Tibial artery (tissue), 4 donors: ENCODE data around the gene SAMD4A.

Experiments used
- DNase-seq, 2 donors: peaks; one replicate each; pipeline ENCODE4 v3.0.0-alpha.2; 2019
- H3K27ac ChIP-seq, 2 donors: fragments of 200-600 bp; sonication (generic) in 1 of 2; 1 replicate in 1 of 2; 2 replicates in 1 of 2; pipeline ENCODE4 v1.5.1; 2018 to 2019; ENCODE audit warnings: mild to moderate bottlenecking in 1 of 2
- H3K27me3 ChIP-seq, 2 donors: fragments of 200-600 bp; sonication (generic) in 1 of 2; one replicate each; pipeline versions ENCODE4 v1.5.1 to v1.6.0; 2016 to 2019
- H3K36me3 ChIP-seq, 3 donors: fragments of 200-600 bp; sonication (generic) in 2 of 3; one replicate each; pipeline ENCODE4 v1.5.1; 2016 to 2019; ENCODE audit warnings: mild to moderate bottlenecking in 2 of 3
- H3K4me1 ChIP-seq, 4 donors: fragments of 200-600 bp; sonication (generic) in 2 of 4; 1 replicate in 3 of 4; 2 replicates in 1 of 4; pipeline ENCODE4 v1.5.1; 2016 to 2019
- H3K4me3 ChIP-seq, 2 donors: fragments of 200-600 bp; sonication (generic) in 1 of 2; 1 replicate in 1 of 2; 2 replicates in 1 of 2; pipeline ENCODE4 v1.5.1; 2018 to 2019; ENCODE audit warnings: mild to moderate bottlenecking in 2 of 2
- H3K9me3 ChIP-seq, 3 donors: fragments of 200-600 bp; sonication (generic) in 1 of 3; one replicate each; pipeline ENCODE4 v1.5.1; 2016 to 2019
- CTCF ChIP-seq, 2 experiments: fragments of 200-600 bp in 1 of 2; fragments of 450-650 bp in 1 of 2; IDR thresholded peaks; one replicate each; pipeline ENCODE4 v1.5.1; 2017 to 2019; ENCODE audit warnings: antibody characterized with exemption in 2 of 2, mild to moderate bottlenecking in 1 of 2, moderate library complexity in 1 of 2
- intact Hi-C: fragments of 100-400 bp; cut with DNase I; formaldehyde crosslinking; loops from one replicate; pipeline ENCODE4 v1.15.0; 2023; ENCODE audit warnings: low total_unique reads

The SAMD4A gene

DNA sequence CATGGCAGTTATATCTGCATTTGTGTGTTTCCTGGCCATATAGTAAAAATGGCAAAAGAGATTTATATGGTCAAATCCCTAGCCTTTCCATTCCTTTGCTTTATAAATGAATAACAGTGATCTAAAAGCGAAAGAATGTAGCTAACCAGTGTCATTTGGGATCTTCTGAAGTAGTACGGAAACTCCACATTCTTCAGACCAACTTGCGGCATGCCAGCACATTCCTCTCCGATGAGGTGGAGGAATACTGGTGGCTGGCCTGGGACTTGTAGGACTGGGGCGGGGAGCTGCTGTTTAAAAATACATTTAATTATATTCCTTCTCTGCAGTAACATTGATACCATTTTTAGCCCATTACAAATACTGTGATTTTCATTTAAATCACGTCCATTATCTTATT, 85.3 kb downstream of the SAMD4A start:
- peak; percentile 93 for DNase-seq
- peaks cover 0 to 80% (median 57%) of the 10 kb centered on the region in 4 donors for H3K4me1 ChIP-seq
- no peak for TF ChIP-seq CTCF (IDR thresholded peaks at IDR 0.05)
- H3K27me3 ChIP-seq = no peaks in the 10 kb centered on the region
- intact Hi-C loops = no loop called here
- no peaks in the 10 kb centered on the region for H3K36me3 ChIP-seq
- H3K4me3 ChIP-seq = peak overlapping the region; percentile 27 to 43
- peak overlapping the region; percentile 79 to 82 for H3K27ac ChIP-seq
- no peaks in the 10 kb centered on the region for H3K9me3 ChIP-seq

DNA sequence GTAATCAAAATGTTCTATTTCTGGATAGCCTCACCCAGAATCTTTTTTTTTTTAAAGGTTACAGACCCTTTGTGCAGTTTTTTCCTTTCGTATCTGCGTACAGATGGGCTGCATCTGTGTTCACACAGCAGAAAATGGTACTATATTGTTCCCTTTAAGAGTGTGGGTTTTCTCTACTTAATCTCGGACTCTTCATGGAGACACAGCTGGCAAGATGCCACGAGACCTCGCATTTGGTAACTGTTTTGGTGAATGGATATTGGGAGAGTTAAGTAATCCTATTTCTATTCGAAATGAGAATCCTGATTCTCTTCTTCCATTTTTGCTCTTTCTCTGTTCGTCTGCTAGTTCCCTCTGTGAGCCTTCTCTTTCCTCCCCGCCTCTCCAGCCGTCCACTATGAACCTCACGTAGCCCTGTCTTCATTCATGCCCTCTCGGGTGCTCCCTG, 85.7 kb downstream of the SAMD4A start:
- no peaks in the 10 kb centered on the region for H3K36me3 ChIP-seq
- H3K4me3 ChIP-seq = peak overlapping the region; percentile 27 to 43
- H3K4me1 ChIP-seq = peaks cover 0 to 77% (median 57%) of the 10 kb centered on the region in 4 donors
- no peaks in the 10 kb centered on the region for H3K9me3 ChIP-seq
- H3K27me3 ChIP-seq = no peaks in the 10 kb centered on the region
- TF ChIP-seq CTCF (IDR thresholded peaks at IDR 0.05) = no peak
- peak overlapping the region; percentile 79 to 82 for H3K27ac ChIP-seq
- intact Hi-C loops = no loop called here
- DNase-seq = peak in 1 of 2 donors; percentile 74

DNA sequence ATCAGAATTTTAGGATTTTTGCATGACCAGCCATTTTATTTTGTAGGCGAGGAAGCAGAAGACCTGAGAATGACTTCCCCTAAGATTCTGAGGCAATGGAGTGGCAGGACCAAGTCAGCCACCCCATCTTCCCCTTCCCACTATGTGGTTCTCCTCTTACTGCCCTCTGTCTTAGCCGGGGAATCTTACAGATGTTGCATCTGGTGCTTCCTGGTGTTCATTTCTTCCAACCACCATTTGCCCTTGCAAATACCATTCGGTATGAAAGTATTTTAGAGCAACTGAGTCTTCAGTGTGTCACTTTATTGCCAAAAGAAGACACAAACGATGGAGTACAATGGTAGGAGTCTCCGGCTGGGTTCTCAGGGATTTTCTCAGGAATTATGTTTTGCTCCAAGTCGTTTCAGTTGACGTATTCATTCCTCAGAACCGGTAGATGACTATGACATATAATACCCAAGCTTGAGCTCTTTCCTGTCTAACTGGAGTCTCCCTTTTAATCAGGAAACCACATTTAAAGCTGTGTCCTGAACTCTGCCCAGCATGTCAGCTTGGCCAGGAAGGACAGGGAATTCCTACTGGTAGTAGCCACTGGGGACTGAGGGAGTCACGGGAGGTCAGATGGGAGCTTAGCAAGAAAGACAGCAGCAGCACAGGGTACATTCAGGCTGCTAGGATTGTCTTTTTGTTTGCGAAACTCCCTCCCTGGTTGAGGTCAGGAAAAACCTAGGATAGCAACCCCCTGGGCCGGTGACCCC, 87.0 kb downstream of the SAMD4A start:
- DNase-seq = peak; percentile 43 to 74
- H3K36me3 ChIP-seq = no peaks in the 10 kb centered on the region
- no peaks in the 10 kb centered on the region for H3K27me3 ChIP-seq
- intact Hi-C loops = no loop called here
- peaks cover 0 to 64% (median 54%) of the 10 kb centered on the region in 4 donors for H3K4me1 ChIP-seq
- no peak overlapping the region for H3K4me3 ChIP-seq
- no peak for TF ChIP-seq CTCF (IDR thresholded peaks at IDR 0.05)
- H3K9me3 ChIP-seq = no peaks in the 10 kb centered on the region
- H3K27ac ChIP-seq = peak overlapping the region; percentile 79 to 82

GRCh38 chr14:54654605-54655004, 87.7 kb downstream of the SAMD4A start:
- H3K4me3 ChIP-seq = no peak overlapping the region
- H3K36me3 ChIP-seq = no peaks in the 10 kb centered on the region
- no peaks in the 10 kb centered on the region for H3K9me3 ChIP-seq
- no peak for TF ChIP-seq CTCF (IDR thresholded peaks at IDR 0.05)
- DNase-seq = no peak
- peaks cover 0 to 57% (median 49%) of the 10 kb centered on the region in 4 donors for H3K4me1 ChIP-seq
- H3K27ac ChIP-seq = peak overlapping the region; percentile 79 to 82
- H3K27me3 ChIP-seq = no peaks in the 10 kb centered on the region
- intact Hi-C loops = no loop called here

DNA sequence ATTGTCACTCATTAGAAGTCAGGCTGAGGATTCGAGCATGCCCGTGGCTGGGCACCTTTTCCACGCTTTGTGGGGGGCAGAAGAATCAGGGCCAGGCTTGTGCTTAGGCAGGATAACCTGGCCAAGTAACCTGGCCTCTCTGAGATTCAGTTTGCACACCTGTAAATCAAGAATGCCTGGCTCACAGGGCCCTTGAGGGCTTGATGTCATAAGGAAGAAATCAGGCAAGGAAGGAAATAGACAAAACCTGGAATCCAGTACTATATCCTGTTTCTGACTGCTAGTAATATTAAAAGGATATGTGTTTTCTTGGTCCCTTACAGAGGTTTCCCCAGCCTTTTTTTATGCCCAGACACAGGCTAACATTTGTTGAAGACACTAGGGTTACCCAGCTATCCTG, 91.9 kb downstream of the SAMD4A start:
- Histone ChIP-seq H3K4me1 (peaks cover 0 to 50% (median 12%) of the 10 kb centered on the region in 4 donors), H3K27ac (no peak overlapping the region), H3K9me3 (no peaks in the 10 kb centered on the region), H3K27me3 (no peaks in the 10 kb centered on the region), H3K4me3 (no peak overlapping the region), H3K36me3 (no peaks in the 10 kb centered on the region)
- intact Hi-C loops = no loop called here
- TF ChIP-seq CTCF (IDR thresholded peaks at IDR 0.05) = no peak
- DNase-seq = no peak
